GM12878 (cell line): ENCODE measurements around the gene TSC2. TPM values are rescaled to one million over a fixed set of nuclear protein-coding genes. Genes with fewer than 3 reads are reported as not detected.

Experiments used
- ATAC-seq: fragments of 200-7000 bp; cut with Tn5 transposase; 3 replicates; pipeline ENCODE4 v1.9.1; 2020; ENCODE audit warnings: mild to moderate bottlenecking, moderate library complexity
- BruUV-seq: library from RNA; stranded (reverse); fragments of 400-500 nt; replicated peaks from 2 replicates; lab custom pipeline; 2021; lab: Mats Ljungman, UMichigan
- CTCF ChIA-PET: fragments of 300-600 bp; sonication (Branson Sonifier 250); formaldehyde crosslinking; extraction: SDS; loops from one replicate; lab custom pipeline; 2021; ENCODE audit warnings: inconsistent platforms; lab: Yijun Ruan, JAX
- POLR2A ChIA-PET: fragments of 350-600 bp; formaldehyde crosslinking; extraction: SDS; loops from one replicate; lab custom pipeline; 2021; ENCODE audit warnings: inconsistent platforms; lab: Charles Lee
- RAD21 ChIA-PET: fragments of 300-600 bp; sonication (Branson Sonifier 250); formaldehyde crosslinking; loops from one replicate; lab custom pipeline; 2023; ENCODE audit warnings: antibody characterized with exemption; ENCODE audit not compliant: unreplicated experiment; lab: Charles Lee
- SMC1A ChIA-PET: fragments of 300-600 bp; sonication (Branson Sonifier 250); formaldehyde crosslinking; loops from one replicate; lab custom pipeline; 2023; ENCODE audit not compliant: unreplicated experiment, uncharacterized antibody; lab: Charles Lee
- DNase-seq: peaks from one replicate; pipeline ENCODE4 v3.0.0-alpha.2; 2011; ENCODE audit warnings: low read depth, low spot score
- FAIRE-seq: peaks from 3 replicates; lab custom pipeline; 2011; peaks lifted over from hg19 to GRCh38; lab: Jason Lieb, UNC
- H2AFZ ChIP-seq: 2 replicates; pipeline ENCODE4 v1.6.0; 2011; ENCODE audit warnings: low read depth, low read length, control low read depth; ENCODE audit not compliant: control insufficient read depth
- H3K27ac ChIP-seq: 2 replicates; pipeline ENCODE4 v1.5.1; 2011; ENCODE audit warnings: control low read depth; ENCODE audit not compliant: control insufficient read depth, insufficient read depth
- H3K27me3 ChIP-seq, 2 experiments: replicated peaks in 1 of 2; 2 replicates each; pipeline versions ENCODE4 v1.6.0 to v1.6.1; 2011; ENCODE audit warnings: low read length in 1 of 2; ENCODE audit not compliant: control insufficient read depth in 2 of 2, insufficient read depth in 2 of 2
- H3K36me3 ChIP-seq, 2 experiments: 2 replicates each; pipeline ENCODE4 v1.5.1; 2011; ENCODE audit warnings: low read length in 1 of 2; ENCODE audit not compliant: control insufficient read depth in 2 of 2, insufficient read depth in 2 of 2
- H3K4me1 ChIP-seq: 2 replicates; pipeline ENCODE4 v1.6.1; 2011; ENCODE audit warnings: mild to moderate bottlenecking, low read length, moderate library complexity, mixed read lengths; ENCODE audit not compliant: control insufficient read depth, insufficient read depth
- H3K4me2 ChIP-seq: 2 replicates; pipeline ENCODE4 v1.6.0; 2011; ENCODE audit warnings: control low read depth; ENCODE audit not compliant: control insufficient read depth, insufficient read depth
- H3K4me3 ChIP-seq: fragments of 200-600 bp; sonication (generic); 2 replicates; pipeline ENCODE4 v1.5.1; 2016
- H3K79me2 ChIP-seq: 2 replicates; pipeline ENCODE4 v1.6.0; 2011; ENCODE audit warnings: low read length; ENCODE audit not compliant: control insufficient read depth, insufficient read depth
- H3K9ac ChIP-seq: 2 replicates; pipeline ENCODE4 v1.8.0; 2011; ENCODE audit warnings: low read length, control low read depth, mixed read lengths; ENCODE audit not compliant: control insufficient read depth, insufficient read depth
- H3K9me3 ChIP-seq: replicated peaks from 3 replicates; pipeline ENCODE4 v1.5.1; 2011; ENCODE audit warnings: mild to moderate bottlenecking, low read length; ENCODE audit not compliant: control insufficient read depth, insufficient read depth
- H4K20me1 ChIP-seq: 2 replicates; pipeline ENCODE4 v1.6.0; 2011; ENCODE audit not compliant: control insufficient read depth, insufficient read depth
- CEBPZ ChIP-seq: fragments of 150-350 bp; IDR thresholded peaks from 2 replicates; pipeline ENCODE4 v1.6.1; 2016; ENCODE audit warnings: low read depth, low read length
- EZH2 ChIP-seq: IDR thresholded peaks from 2 replicates; pipeline ENCODE4 v1.6.1; 2012; ENCODE audit warnings: low read depth, mild to moderate bottlenecking, control low read depth, inconsistent platforms, low read length, borderline replicate concordance; ENCODE audit not compliant: control insufficient read depth
- IRF5 ChIP-seq: fragments of 450-650 bp; IDR thresholded peaks from 2 replicates; pipeline ENCODE4 v1.6.1; 2017; ENCODE audit warnings: borderline replicate concordance
- KDM1A ChIP-seq: fragments of 200-600 bp; sonication (generic); IDR thresholded peaks from 2 replicates; pipeline ENCODE4 v1.6.1; 2016; ENCODE audit warnings: borderline replicate concordance
- POLR2AphosphoS2 ChIP-seq: IDR thresholded peaks from 2 replicates; pipeline ENCODE4 v1.6.1; 2011; ENCODE audit warnings: low read depth, mild to moderate bottlenecking, low read length, improper control_type of control experiment, moderate library complexity
- SMARCA5 ChIP-seq: fragments of 450-650 bp; IDR thresholded peaks from 2 replicates; pipeline ENCODE4 v1.6.1; 2017; ENCODE audit warnings: mild to moderate bottlenecking
- SP1 ChIP-seq: IDR thresholded peaks from one replicate; pipeline ENCODE4 v1.6.1; 2011; ENCODE audit warnings: low read depth, low read length
- WGBS: methylation state at CpG from one replicate; pipeline ENCODE4 v1.1.6; 2016; ENCODE audit warnings: low lambda C conversion rate; ENCODE audit not compliant: insufficient replicate concordance, insufficient coverage; ENCODE audit errors: missing lambda C conversion rate; 5-methylcytosine and 5-hydroxymethylcytosine counted together
- in situ Hi-C: fragments of 300-500 bp; cut with MboI; formaldehyde crosslinking; loops from 9 replicates; pipeline ENCODE4 v1.14.3; 2018; ENCODE audit warnings: mixed read lengths
- intact Hi-C: fragments of 100-400 bp; cut with micrococcal nuclease; formaldehyde crosslinking; loops from one replicate; pipeline ENCODE4 v1.14.2; 2022; ENCODE audit not compliant: unreplicated experiment
- polyA plus RNA-seq, 11 experiments: library from polyadenylated mRNA; depleted of rRNA in 4 of 11; unstranded in 6 of 11; stranded (reverse) in 5 of 11; fragments of >200 nt; fragmentation: Nextera tagmentation in 4 of 11; fragmentation: Illumina TruSeq in 1 of 11; extraction: Ambion mirVana in 4 of 11; extraction: Trizol in 1 of 11; gene quantifications; 1 replicate in 1 of 11; 2 replicates in 10 of 11; pipeline versions ENCODE4 v1.2.1 to v1.2.3, GENCODE V29; 2011 to 2016; ENCODE audit warnings: inconsistent platforms in 2 of 11, missing spikeins in 2 of 11, low read depth in 1 of 11
- total RNA-seq, 4 experiments: library from RNA; depleted of rRNA in 3 of 4; stranded (reverse); fragments of >200 nt in 3 of 4; fragmentation: Illumina TruSeq in 1 of 4; extraction: Trizol in 1 of 4; gene quantifications; 2 replicates each; pipeline versions ENCODE4 v1.2.1 to v1.2.3, GENCODE V29; 2013 to 2021
- TF ChIP-seq, protein P1 (sequence below): fragments of 450-650 bp; IDR thresholded peaks from 2 replicates; pipeline ENCODE4 v1.6.1; 2017; ENCODE audit warnings: mild to moderate bottlenecking

The TSC2 gene
- total and polyA plus RNA-seq, 10 of the 15 experiments (the other 5 are each of a cell fraction or from before 2014, with no cell fraction given), result 1.6 to 77.0 (median 21.6) TPM

GRCh38 chr16:2092256-2092620 is 44.5 kb downstream of the TSC2 start:
- RAD21 ChIA-PET, result interaction anchor here (0.5 kb wide), 1 partner anchor 71 kb away, joined by 3 read pairs; no protein-coding TSS in a partner anchor
- Histone ChIP-seq H3K36me3 (peaks cover 3 to 4% of the 10 kb centered on the region in 2 experiments; a peak in 3 of 4 replicates), H3K4me2 (no peak overlapping the region), H3K27me3 (no peaks in the 10 kb centered on the region), H3K4me1 (no peaks in the 10 kb centered on the region), H3K4me3 (no peak overlapping the region), H3K79me2 (no peaks in the 10 kb centered on the region), H3K9me3 (no peaks in the 10 kb centered on the region), H3K27ac (no peak overlapping the region), H3K9ac (no peak overlapping the region), H4K20me1 (no peaks in the 10 kb centered on the region), H2AFZ (no peak overlapping the region)
- DNase-seq, result no peak
- no peak for TF ChIP-seq POLR2AphosphoS2
- TF ChIP-seq EZH2, result no peak
- no peak for TF ChIP-seq IRF5
- no peak for TF ChIP-seq CEBPZ
- TF ChIP-seq SP1, result no peak
- TF ChIP-seq SMARCA5, result no peak
- no peak for TF ChIP-seq KDM1A
- TF ChIP-seq, protein P1, sequence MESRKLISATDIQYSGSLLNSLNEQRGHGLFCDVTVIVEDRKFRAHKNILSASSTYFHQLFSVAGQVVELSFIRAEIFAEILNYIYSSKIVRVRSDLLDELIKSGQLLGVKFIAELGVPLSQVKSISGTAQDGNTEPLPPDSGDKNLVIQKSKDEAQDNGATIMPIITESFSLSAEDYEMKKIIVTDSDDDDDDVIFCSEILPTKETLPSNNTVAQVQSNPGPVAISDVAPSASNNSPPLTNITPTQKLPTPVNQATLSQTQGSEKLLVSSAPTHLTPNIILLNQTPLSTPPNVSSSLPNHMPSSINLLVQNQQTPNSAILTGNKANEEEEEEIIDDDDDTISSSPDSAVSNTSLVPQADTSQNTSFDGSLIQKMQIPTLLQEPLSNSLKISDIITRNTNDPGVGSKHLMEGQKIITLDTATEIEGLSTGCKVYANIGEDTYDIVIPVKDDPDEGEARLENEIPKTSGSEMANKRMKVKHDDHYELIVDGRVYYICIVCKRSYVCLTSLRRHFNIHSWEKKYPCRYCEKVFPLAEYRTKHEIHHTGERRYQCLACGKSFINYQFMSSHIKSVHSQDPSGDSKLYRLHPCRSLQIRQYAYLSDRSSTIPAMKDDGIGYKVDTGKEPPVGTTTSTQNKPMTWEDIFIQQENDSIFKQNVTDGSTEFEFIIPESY, result no peak
- in situ Hi-C loops, result no loop called here
- no peak for FAIRE-seq
- no TSS peak for BruUV-seq
- SMC1A ChIA-PET, result no interaction called here
- no peak for ATAC-seq
- CTCF ChIA-PET, result interaction anchor here (3.1 kb wide), 1 partner anchor 48 kb away, joined by 9 read pairs; no protein-coding TSS in a partner anchor
- 84% methylated on average over 16 of the region's 16 CpGs for whole genome bisulfite sequencing
- intact Hi-C loops, result no loop called here
- POLR2A ChIA-PET, result no interaction called here
